22Rv1 (cell line): Measurements from ENCODE around the gene MYADML2.

Experiments
- CTCF ChIP-seq: fragments of 450-650 bp; IDR thresholded peaks from 2 replicates; pipeline ENCODE4 v1.5.1; 2017; ENCODE audit warnings: mild to moderate bottlenecking
- ZFX ChIP-seq: fragments of 450-650 bp; IDR thresholded peaks from 2 replicates; pipeline ENCODE4 v1.6.1; 2017; ENCODE audit warnings: antibody characterized with exemption, borderline replicate concordance

GRCh38 chr17:81980707-81981343, 33.8 kb upstream of the MYADML2 start:
- no peak for TF ChIP-seq CTCF
- TF ChIP-seq ZFX = no peak
